HFF-Myc (cell line): Measurements from ENCODE around the gene DYNLT4.

Experiments used
- DNase-seq: peaks from one replicate; pipeline ENCODE4 v3.0.0-alpha.2; 2011; ENCODE audit warnings: low read depth; ENCODE audit errors: extremely low read depth
- H3K4me3 ChIP-seq: replicated peaks from 2 replicates; pipeline ENCODE4 v1.5.1; 2011; ENCODE audit warnings: low read depth, mild to moderate bottlenecking, control low read depth, low read length
- TF ChIP-seq, protein P1 (sequence below): IDR thresholded peaks from 2 replicates; pipeline ENCODE4 v1.5.1; 2012; ENCODE audit warnings: mild to moderate bottlenecking, low read depth, low read length, control low read depth; ENCODE audit errors: missing control alignments

Gene DYNLT4

DNA sequence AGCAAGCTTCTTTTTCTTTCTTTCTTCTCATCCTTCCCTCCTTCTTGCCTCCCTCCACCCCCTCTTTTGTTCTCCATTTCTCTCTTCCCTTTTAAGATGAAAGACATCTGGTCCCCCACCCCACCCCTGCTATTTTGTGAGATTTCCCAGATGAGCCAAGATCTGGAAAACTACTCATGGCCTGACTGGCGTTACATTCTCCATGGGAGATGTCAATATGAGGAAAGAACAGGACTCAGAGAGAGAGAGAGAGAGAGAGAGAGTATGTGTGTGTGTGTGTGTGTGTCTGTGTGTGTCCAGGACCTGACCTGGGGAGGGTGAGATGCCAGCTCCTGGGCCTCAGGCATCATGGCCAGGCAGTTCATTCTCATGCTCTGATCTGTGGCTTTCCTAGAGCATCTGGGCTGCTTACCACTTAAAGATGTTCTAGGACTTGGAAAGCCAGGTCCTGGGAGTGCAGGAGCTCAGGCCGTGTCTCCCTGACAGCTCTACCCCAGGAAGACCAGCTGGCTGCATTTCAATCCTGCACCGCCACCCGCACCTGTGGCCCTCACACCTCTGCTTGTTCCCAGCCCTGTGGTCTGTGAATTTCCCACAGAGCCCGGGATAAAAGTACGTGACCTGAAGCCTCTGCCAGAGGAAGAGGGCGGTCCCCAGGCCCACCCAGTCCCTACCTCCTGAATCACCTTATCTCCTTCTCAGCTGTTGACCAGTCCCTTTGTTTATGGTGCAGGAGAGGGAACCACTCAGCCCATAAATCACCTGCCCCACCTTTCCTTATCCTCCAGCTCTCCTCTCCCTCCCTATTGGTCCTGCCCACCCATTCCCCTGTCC, 16.0 kb downstream of the DYNLT4 start:
- H3K4me3 ChIP-seq: no peak overlapping the region
- DNase-seq: no peak

GRCh38 chr1:44788120-44788860, 18.9 kb downstream of the DYNLT4 start, which contains the start of gene BEST4:
TSS of gene BEST4 (minus strand) at chr1:44788170. CDS start at chr1:44787705, 465 bp downstream.
- no peak within 1 kb of the TSS for H3K4me3 ChIP-seq
- DNase-seq: no peak
- TF ChIP-seq, protein P1, sequence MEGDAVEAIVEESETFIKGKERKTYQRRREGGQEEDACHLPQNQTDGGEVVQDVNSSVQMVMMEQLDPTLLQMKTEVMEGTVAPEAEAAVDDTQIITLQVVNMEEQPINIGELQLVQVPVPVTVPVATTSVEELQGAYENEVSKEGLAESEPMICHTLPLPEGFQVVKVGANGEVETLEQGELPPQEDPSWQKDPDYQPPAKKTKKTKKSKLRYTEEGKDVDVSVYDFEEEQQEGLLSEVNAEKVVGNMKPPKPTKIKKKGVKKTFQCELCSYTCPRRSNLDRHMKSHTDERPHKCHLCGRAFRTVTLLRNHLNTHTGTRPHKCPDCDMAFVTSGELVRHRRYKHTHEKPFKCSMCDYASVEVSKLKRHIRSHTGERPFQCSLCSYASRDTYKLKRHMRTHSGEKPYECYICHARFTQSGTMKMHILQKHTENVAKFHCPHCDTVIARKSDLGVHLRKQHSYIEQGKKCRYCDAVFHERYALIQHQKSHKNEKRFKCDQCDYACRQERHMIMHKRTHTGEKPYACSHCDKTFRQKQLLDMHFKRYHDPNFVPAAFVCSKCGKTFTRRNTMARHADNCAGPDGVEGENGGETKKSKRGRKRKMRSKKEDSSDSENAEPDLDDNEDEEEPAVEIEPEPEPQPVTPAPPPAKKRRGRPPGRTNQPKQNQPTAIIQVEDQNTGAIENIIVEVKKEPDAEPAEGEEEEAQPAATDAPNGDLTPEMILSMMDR: no peak

More for the DNA sequence above, 16.0 kb downstream of the DYNLT4 start:
- TF ChIP-seq, protein P1: no peak

- no peak for DNase-seq
- H3K4me3 ChIP-seq: no peak overlapping the region
- TF ChIP-seq, protein P1: no peak
These were observed 19.6 kb downstream of the DYNLT4 start for GRCh38 chr1:44787506-44787905.

- no peak for DNase-seq
- peak overlapping the region; percentile 44 for H3K4me3 ChIP-seq
- TF ChIP-seq, protein P1: no peak
These were observed 20.2 kb downstream of the DYNLT4 start for GRCh38 chr1:44786841-44787426.

DNA sequence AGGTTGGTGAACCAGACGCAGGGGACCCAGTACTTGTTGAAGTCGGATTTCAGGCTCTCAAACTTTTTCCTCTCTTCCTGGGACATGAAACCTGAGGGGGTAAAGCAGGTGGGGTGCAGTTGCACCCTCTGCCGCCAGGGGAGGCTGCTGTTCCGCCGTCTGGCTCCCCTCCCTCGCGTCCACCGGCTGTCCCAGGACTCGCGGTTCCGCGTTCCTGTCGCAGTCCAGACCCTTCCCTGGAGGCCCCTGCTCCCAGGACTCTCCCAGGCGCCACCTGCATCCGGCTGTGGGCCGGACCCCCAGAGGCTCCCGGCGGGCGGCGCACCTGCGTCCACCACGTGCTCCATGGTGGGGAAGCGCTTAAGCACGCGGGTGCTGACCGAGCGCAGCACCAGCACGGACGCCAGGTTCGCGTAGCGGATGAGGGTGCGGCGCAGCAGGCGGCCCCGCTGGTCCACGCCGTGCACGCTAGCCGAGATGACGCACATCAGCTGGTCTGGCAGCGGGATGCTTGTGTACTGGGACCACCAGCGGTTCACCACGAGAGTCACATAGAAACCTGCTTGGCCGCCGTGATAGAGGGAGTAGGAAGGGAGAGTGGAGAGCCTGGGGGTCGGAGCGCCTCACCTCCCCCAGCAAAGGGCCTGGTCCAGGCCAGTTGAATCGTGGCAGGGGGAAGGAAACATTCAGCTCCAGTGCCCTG, 20.9 kb downstream of the DYNLT4 start:
- peak overlapping the region; percentile 44 for H3K4me3 ChIP-seq
- no peak for DNase-seq
- TF ChIP-seq, protein P1: peak; percentile 99

DNA sequence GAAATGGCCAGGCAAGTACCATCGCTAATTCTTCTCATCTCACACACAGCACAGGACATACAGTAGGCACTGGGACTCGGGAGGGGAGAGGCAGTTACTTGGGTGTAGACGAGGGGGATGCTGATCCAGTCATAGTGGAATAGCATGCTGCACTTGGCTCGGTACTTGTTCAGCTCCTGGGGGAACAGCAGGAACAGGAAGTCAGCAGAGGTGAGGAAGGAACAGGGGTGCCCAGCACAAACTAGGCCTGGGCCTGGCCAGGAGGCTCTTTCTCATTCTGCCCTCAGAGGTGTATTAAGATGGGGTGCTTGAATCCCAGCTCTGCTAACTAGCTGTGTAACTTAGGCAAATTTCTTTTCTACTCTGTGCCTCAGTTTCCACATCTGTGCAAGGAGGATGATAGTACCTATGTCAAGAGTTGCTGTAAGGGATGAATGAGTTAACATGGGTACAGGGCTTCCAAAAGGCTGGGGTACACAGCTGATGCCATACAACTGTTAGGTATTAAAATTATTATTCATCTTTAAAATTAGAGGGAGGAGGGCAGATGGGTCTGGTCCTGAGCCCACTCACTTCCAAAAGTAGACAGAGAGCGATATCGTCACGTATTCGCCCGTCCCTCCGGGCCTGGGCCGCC, 21.5 kb downstream of the DYNLT4 start:
- peak overlapping the region; percentile 44 for H3K4me3 ChIP-seq
- no peak for DNase-seq
- TF ChIP-seq, protein P1: no peak
